HG03565 (cell line): ENCODE measurements around the gene WNT5B.
A peak's percentile ranks its signal among the peaks of the same experiment; 100 is the strongest.

ENCODE experiments used
- ATAC-seq: cut with Tn5 transposase; IDR thresholded peaks from one replicate; pipeline ENCODE4 v1.9.1; 2021; ENCODE audit warnings: mild to moderate bottlenecking, moderate library complexity; ENCODE audit not compliant: unreplicated experiment

WNT5B gene

GRCh38 chr12:1628666-1629337, at the start of gene WNT5B:
Gene WNT5B, plus strand, starts transcription at chr12:1629231. Its CDS starts 2,124 bp downstream, at chr12:1631355.
- no peak for ATAC-seq

GRCh38 chr12:1579651-1580435, 49.2 kb upstream of the WNT5B start:
- ATAC-seq: no peak

GRCh38 chr12:1580526-1580925, 48.5 kb upstream of the WNT5B start:
- no peak for ATAC-seq

GRCh38 chr12:1581973-1582708, 46.9 kb upstream of the WNT5B start:
- ATAC-seq: no peak

GRCh38 chr12:1582709-1583050, 46.4 kb upstream of the WNT5B start:
- no peak for ATAC-seq

- ATAC-seq: peak; percentile 53
Measured at GRCh38 chr12:1583421-1584078, 45.5 kb upstream of the WNT5B start.

- ATAC-seq: no peak
Measured at GRCh38 chr12:1584326-1584725, 44.7 kb upstream of the WNT5B start.

- ATAC-seq: no peak
Measured at GRCh38 chr12:1587927-1588574, 41.0 kb upstream of the WNT5B start.

- ATAC-seq: no peak
Measured at GRCh38 chr12:1588575-1588947, 40.5 kb upstream of the WNT5B start.

- ATAC-seq: no peak
Measured at GRCh38 chr12:1590221-1590979, 38.6 kb upstream of the WNT5B start.

- ATAC-seq: no peak
Measured at GRCh38 chr12:1591034-1591433, 38.0 kb upstream of the WNT5B start.

GRCh38 chr12:1591543-1591942, 37.5 kb upstream of the WNT5B start:
- no peak for ATAC-seq

- ATAC-seq: no peak
Measured at GRCh38 chr12:1592444-1593173, 36.4 kb upstream of the WNT5B start.

GRCh38 chr12:1593174-1594005, 35.6 kb upstream of the WNT5B start:
- peak; percentile 14 for ATAC-seq

GRCh38 chr12:1594006-1594260, 35.1 kb upstream of the WNT5B start:
- no peak for ATAC-seq

GRCh38 chr12:1594261-1595025, 34.6 kb upstream of the WNT5B start, which contains the start of gene FBXL14:
Gene FBXL14, minus strand, starts transcription at chr12:1594581. Its CDS starts 515 bp downstream, at chr12:1594066.
- ATAC-seq: peak; percentile 55

GRCh38 chr12:1595026-1595561, 33.9 kb upstream of the WNT5B start:
- ATAC-seq: no peak
